Loucy (cell line): ENCODE measurements around the gene TGFBR3L.

Source experiments
- H2AFZ ChIP-seq: fragments of 200-600 bp; sonication (generic); 2 replicates; pipeline ENCODE4 v1.6.0; 2016; ENCODE audit warnings: antibody characterized with exemption, mild to moderate bottlenecking, low read length, moderate library complexity
- H3F3A ChIP-seq: fragments of 200-600 bp; 2 replicates; pipeline ENCODE4 v1.6.0; 2016; ENCODE audit warnings: antibody characterized with exemption, low read depth, mild to moderate bottlenecking
- H3K27me3 ChIP-seq: fragments of 200-600 bp; sonication (generic); 2 replicates; pipeline ENCODE4 v1.6.1; 2014; ENCODE audit warnings: low read length, mild to moderate bottlenecking; ENCODE audit not compliant: insufficient read depth, poor library complexity, severe bottlenecking
- H3K36me3 ChIP-seq: fragments of 200-600 bp; sonication (generic); 2 replicates; pipeline ENCODE4 v1.6.1; 2016; ENCODE audit warnings: low read length; ENCODE audit not compliant: insufficient read depth
- H3K4me1 ChIP-seq: fragments of 200-600 bp; sonication (generic); 2 replicates; pipeline ENCODE4 v1.5.1; 2014; ENCODE audit warnings: low read length, mild to moderate bottlenecking; ENCODE audit not compliant: insufficient read depth, poor library complexity, severe bottlenecking
- H3K4me2 ChIP-seq: fragments of 200-600 bp; sonication (generic); 2 replicates; pipeline ENCODE4 v1.6.0; 2014; ENCODE audit warnings: antibody characterized with exemption, low read length, low read depth, mild to moderate bottlenecking; ENCODE audit not compliant: poor library complexity, severe bottlenecking
- H3K4me3 ChIP-seq: fragments of 200-600 bp; sonication (generic); 2 replicates; pipeline ENCODE4 v1.5.1; 2014; ENCODE audit warnings: low read length, mild to moderate bottlenecking, mixed read lengths; ENCODE audit not compliant: poor library complexity, severe bottlenecking
- H3K79me2 ChIP-seq: fragments of 200-600 bp; sonication (generic); 2 replicates; pipeline ENCODE4 v1.6.1; 2014; ENCODE audit warnings: low read length; ENCODE audit not compliant: insufficient read depth
- H3K9ac ChIP-seq: fragments of 200-600 bp; sonication (generic); 2 replicates; pipeline ENCODE4 v1.6.0; 2014; ENCODE audit warnings: mild to moderate bottlenecking, low read depth, low read length, moderate library complexity; ENCODE audit not compliant: poor library complexity, severe bottlenecking
- H3K9me2 ChIP-seq: fragments of 200-600 bp; sonication (generic); replicated peaks from 2 replicates; pipeline ENCODE4 v1.6.1; 2016; ENCODE audit warnings: low read depth, low read length, mixed read lengths
- H3K9me3 ChIP-seq: fragments of 200-600 bp; sonication (generic); 2 replicates; pipeline ENCODE4 v1.6.1; 2014; ENCODE audit warnings: mild to moderate bottlenecking, antibody characterized with exemption, low read length, low read depth; ENCODE audit not compliant: insufficient read depth
- H4K20me1 ChIP-seq: fragments of 200-600 bp; sonication (generic); 2 replicates; pipeline ENCODE4 v1.6.0; 2014; ENCODE audit warnings: antibody characterized with exemption, low read length, mild to moderate bottlenecking; ENCODE audit not compliant: insufficient read depth, poor library complexity, severe bottlenecking
- EZH2phosphoT487 ChIP-seq: fragments of 200-600 bp; IDR thresholded peaks from 2 replicates; pipeline ENCODE4 v1.6.1; 2018; ENCODE audit warnings: antibody characterized with exemption, mild to moderate bottlenecking, moderate library complexity, borderline replicate concordance
- TF ChIP-seq, protein P1 (sequence below): fragments of 200-600 bp; sonication (generic); conservative IDR thresholded peaks from 2 replicates; pipeline ENCODE4 v1.5.1; 2014; ENCODE audit warnings: mild to moderate bottlenecking, antibody characterized with exemption, low read length

Gene TGFBR3L

DNA sequence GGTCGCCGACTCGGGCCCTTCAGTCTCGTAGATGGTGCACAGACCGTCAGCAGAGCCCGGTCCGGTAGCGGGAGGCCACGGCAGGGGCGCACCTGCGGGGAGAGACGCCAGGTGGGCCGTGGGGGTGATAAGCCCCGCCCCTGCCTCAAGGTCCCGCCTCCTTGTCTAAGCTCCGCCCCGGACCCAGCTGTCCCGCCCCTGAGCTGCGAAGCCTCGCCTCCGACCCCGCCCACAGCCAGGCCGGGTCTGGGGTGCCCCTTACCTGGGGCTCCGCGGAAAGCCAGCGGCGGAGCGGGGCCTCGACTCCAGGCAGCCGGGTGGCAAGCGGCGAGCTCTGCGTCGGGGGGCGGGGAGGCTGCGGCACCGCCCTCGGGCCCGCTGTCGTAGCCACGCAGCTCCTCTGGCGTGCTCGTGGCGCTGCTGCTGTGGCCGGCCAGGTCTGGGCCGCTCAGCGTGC lies 45.1 kb upstream of the TGFBR3L start:
- Histone ChIP-seq H3F3A (peaks cover 4% of the 10 kb centered on the region; the same call in 1 of the 2 replicates), H3K9me2 (no peaks in the 10 kb centered on the region), H3K27me3 (no peaks in the 10 kb centered on the region), H3K4me2 (no peak overlapping the region), H3K79me2 (no peaks in the 10 kb centered on the region), H4K20me1 (no peaks in the 10 kb centered on the region), H2AFZ (no peak overlapping the region), H3K36me3 (no peaks in the 10 kb centered on the region), H3K4me1 (peaks cover 11% of the 10 kb centered on the region), H3K4me3 (no peak overlapping the region), H3K9ac (no peak overlapping the region), H3K9me3 (no peaks in the 10 kb centered on the region)
- no peak for TF ChIP-seq EZH2phosphoT487
- TF ChIP-seq, protein P1, sequence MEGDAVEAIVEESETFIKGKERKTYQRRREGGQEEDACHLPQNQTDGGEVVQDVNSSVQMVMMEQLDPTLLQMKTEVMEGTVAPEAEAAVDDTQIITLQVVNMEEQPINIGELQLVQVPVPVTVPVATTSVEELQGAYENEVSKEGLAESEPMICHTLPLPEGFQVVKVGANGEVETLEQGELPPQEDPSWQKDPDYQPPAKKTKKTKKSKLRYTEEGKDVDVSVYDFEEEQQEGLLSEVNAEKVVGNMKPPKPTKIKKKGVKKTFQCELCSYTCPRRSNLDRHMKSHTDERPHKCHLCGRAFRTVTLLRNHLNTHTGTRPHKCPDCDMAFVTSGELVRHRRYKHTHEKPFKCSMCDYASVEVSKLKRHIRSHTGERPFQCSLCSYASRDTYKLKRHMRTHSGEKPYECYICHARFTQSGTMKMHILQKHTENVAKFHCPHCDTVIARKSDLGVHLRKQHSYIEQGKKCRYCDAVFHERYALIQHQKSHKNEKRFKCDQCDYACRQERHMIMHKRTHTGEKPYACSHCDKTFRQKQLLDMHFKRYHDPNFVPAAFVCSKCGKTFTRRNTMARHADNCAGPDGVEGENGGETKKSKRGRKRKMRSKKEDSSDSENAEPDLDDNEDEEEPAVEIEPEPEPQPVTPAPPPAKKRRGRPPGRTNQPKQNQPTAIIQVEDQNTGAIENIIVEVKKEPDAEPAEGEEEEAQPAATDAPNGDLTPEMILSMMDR, result no peak

DNA sequence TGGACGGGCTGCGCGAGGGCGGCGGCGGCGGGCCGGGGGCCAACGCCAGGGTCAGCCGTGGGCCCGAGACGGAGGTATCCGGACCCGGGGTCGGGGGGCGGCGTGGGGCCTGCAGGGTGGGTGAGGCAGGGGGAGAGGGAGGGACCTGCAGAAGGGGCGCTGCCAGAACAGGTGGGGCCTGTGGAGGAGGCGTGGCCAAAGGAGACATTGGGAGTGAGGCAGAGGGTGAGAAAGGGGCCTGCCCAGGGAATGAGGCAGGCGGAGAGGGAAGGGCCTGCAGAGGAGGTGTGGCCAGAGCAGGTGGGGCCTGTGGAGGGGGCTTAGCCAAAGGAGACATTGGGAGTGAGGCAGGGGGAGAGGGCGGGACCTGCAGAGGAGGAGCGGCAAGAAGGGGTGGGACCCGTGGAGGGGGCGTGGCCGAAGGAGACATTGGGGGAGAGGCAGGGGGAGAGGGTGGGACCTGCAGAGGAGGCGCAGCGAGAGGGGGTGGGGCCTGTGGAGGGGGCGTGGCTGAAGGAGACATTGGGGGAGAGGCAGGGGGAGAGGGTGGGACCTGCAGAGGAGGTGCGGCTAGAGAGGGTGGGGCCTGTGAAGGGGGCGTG lies 44.6 kb upstream of the TGFBR3L start:
- Histone ChIP-seq H3K9ac (no peak overlapping the region), H4K20me1 (no peaks in the 10 kb centered on the region), H3K4me3 (no peak overlapping the region), H3K9me2 (no peaks in the 10 kb centered on the region), H2AFZ (no peak overlapping the region), H3K79me2 (no peaks in the 10 kb centered on the region), H3K4me1 (peaks cover 16% of the 10 kb centered on the region), H3K36me3 (no peaks in the 10 kb centered on the region), H3K4me2 (no peak overlapping the region), H3K9me3 (no peaks in the 10 kb centered on the region), H3K27me3 (no peaks in the 10 kb centered on the region), H3F3A (peaks cover 4% of the 10 kb centered on the region; the same call in 1 of the 2 replicates)
- TF ChIP-seq EZH2phosphoT487, result no peak
- TF ChIP-seq, protein P1, result no peak

DNA sequence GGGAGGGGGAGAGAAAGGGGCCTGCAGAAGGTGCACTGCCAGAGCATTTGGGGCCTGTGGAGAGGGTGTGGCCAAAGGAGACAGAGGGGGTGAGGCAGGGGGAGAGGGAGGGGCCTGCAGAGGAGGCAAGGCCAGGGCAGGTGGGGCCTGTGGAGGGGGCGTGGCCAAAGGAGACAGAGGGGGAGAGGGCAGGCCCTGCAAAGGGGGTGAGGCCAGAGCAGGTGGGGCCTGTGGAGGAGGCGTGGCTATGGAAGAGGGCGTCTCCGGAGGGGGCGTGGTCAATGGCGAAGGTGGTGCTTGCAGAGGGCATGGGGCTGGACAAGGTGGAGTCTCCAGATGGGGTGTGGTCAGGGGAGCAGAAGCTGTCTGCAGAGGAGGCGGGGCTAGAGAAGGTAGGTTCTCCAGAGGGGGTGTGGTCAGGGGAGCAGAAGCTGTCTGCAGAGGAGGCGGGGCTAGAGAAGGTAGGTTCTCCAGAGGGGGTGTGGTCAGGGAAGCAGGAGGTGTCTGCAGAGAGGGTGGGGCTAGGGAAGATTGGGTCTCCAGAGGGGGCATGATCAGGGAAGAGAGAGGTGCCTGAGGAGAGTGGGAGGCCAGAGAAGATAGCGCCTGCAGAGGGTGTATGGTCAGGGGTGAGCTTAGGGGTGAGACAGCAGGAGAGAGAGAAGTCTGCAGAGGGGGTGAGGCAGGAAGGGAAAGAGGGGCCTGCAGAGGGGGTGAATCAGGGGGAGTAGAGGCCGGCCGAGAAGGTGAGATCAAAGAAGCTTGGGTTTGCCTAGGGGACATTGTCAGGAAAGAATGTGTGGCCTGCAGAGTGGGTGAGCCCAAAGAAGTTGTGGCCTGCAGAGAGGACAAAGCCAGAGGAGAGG lies 43.8 kb upstream of the TGFBR3L start:
- Histone ChIP-seq H3K9me2 (no peaks in the 10 kb centered on the region), H3K9ac (no peak overlapping the region), H4K20me1 (no peaks in the 10 kb centered on the region), H3K79me2 (no peaks in the 10 kb centered on the region), H3K27me3 (no peaks in the 10 kb centered on the region), H3K4me3 (peak overlapping the region; percentile 11), H3K36me3 (no peaks in the 10 kb centered on the region), H3F3A (peaks cover 4% of the 10 kb centered on the region; the same call in 1 of the 2 replicates), H3K4me1 (peaks cover 16% of the 10 kb centered on the region), H3K9me3 (no peaks in the 10 kb centered on the region), H3K4me2 (peak overlapping the region; percentile 40), H2AFZ (no peak overlapping the region)
- TF ChIP-seq, protein P1, result no peak
- no peak for TF ChIP-seq EZH2phosphoT487
